GM18508 (cell line): Measurements from ENCODE around the gene PHKA2.
"Not testable (repeated sequence)": the region's sequence is repeated elsewhere in the genome, so short reads cannot be mapped to it uniquely, and the experiment has no call there.

Source experiments
- ATAC-seq: cut with Tn5 transposase; IDR thresholded peaks from one replicate; pipeline ENCODE4 v1.9.1; 2021; ENCODE audit warnings: moderate number of reproducible peaks; ENCODE audit not compliant: insufficient read depth, unreplicated experiment

The PHKA2 gene

GRCh38 chrX:18981124-18981807 lies 2.6 kb downstream of the PHKA2 start:
- no peak for ATAC-seq

- not testable (repeated sequence) for ATAC-seq
Observed at GRCh38 chrX:18980262-18980661, 3.7 kb downstream of the PHKA2 start.

- no peak for ATAC-seq
Observed at GRCh38 chrX:18974993-18975392, 8.9 kb downstream of the PHKA2 start.

DNA sequence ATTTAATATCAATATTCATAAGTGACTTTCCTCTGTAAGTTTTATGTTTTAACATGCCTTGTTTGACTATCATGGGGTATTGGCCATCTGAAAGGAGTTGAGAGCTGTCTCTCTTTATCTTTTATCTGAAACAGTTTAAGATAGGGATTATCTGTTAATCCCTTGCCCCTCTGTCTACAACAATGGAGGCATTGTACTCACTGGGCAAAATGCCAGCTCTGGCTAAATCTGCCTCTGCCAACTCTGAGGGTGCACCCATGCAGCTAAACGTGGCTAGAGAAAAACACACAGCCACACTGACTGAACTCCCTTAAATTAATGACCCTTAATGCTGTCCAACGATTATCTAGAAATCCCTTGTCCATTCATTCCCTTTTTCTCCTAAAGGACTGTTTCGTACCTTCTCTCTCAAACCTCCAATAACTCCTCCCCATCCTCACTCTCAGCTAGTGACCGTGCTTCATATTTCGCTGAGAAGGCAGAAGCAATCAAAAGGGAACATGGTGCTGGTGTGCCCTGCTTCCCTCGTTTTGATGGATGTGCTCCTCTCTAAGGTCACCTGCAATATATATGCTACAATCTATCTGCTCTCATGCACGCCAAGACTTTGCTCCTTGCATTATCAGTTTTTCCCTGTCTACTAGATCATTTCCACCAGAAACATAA lies 10.3 kb downstream of the PHKA2 start:
- ATAC-seq: no peak

DNA sequence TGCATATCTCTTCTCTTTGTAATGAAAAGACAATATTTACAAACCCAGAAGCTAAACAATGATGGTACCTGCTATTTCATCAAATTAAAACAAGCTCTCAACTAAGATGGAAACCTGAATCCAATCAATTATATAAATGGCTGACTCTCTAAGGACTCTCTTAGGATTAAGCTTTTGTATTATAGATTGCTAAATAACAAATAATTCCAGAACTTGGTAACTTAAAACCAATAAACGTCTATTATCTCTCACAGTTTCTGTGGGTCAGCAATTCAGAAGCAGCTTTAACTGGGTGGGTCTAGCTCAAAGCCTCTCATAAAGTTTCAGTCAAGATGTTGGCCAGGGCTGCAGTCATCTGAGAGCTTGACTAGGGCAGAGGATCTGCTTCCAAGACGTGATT lies 12.4 kb downstream of the PHKA2 start:
- no peak for ATAC-seq

DNA sequence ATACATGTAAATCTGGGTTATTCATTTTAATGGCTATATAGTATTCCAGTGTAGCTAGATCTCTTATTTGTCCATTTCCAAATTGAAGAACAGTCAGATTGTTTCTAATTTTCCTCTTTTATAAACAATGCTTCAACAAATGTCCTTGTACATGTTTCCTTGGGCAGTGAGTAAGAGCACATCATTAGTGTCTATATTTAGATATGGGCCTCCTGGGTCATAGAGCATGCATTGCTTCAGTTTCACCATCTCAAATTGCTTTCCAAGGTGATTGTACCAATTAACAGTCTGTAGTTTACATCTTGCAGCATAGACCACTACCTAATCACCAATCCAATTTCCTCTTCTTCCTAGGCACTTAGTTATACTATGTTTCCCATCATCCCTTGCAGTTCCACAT lies 13.4 kb downstream of the PHKA2 start:
- ATAC-seq: no peak

GRCh38 chrX:18966624-18967023 lies 17.3 kb downstream of the PHKA2 start:
- ATAC-seq: no peak

- no peak for ATAC-seq
Observed at GRCh38 chrX:18964901-18965300, 19.0 kb downstream of the PHKA2 start.

DNA sequence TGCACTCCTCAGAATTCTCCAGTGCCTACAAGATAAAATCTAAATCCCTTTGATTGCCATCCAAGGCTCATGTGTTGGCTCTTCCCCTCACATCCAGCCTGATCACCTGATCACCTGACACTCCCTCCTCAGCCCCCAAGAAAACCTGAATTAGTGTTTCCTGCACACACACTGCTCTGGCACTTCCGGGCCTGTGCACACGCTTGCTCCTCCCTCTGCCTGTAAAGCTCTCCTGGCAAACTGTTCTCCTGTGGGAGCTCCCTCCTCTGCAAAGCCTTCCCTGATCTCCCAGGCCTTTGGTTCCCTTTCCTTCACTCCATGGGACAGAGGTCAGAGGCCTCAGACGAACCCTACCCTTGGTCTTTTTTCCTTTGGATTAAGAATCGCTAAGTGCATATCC lies 19.9 kb downstream of the PHKA2 start:
- ATAC-seq: no peak

- no peak for ATAC-seq
Observed at GRCh38 chrX:18962329-18962728, 21.6 kb downstream of the PHKA2 start.

- ATAC-seq: no peak
Observed at GRCh38 chrX:18961686-18962085, 22.2 kb downstream of the PHKA2 start.

GRCh38 chrX:18956303-18957032 lies 27.4 kb downstream of the PHKA2 start:
- no peak for ATAC-seq

DNA sequence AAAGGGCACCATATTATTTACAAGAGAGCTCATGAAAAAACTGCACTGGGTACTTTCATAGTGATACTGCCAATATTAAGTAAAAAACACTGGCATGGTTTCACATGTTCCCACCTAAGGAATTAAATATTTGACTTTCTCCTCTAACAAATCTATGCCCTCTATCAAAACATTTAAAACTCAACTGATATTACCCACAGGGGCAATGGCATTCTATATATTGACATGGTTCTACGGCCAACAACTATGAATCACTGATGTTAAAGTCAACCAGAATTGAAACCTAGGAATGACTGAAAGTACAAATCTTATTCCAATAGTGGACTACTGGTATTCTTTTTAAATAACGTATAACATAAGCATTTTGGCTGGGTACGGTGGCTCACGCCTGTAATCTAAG lies 28.2 kb downstream of the PHKA2 start:
- ATAC-seq: no peak

DNA sequence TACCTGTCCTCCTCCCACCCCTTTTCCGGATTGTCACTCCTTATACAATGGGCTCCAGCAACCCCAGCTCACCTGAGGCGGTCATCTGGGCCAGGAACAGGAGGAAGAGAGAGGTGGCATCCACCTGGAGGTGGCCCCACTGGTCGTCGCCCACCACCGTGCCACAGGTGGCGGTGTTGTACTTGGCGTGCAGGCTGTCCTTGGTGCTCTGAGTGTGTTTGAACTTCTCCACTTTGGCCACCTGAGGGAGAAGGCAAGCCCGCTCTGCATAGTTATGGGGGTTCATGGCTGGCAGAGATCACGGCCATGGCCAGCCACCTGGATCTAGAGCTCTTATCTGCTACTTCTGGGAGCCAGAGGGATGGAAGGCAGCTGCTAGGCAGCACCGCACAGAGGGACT lies 32.9 kb downstream of the PHKA2 start:
- no peak for ATAC-seq

- no peak for ATAC-seq
Observed at GRCh38 chrX:18949944-18950301, 34.0 kb downstream of the PHKA2 start.

- no peak for ATAC-seq
Observed at GRCh38 chrX:18949291-18949943, 34.5 kb downstream of the PHKA2 start.

DNA sequence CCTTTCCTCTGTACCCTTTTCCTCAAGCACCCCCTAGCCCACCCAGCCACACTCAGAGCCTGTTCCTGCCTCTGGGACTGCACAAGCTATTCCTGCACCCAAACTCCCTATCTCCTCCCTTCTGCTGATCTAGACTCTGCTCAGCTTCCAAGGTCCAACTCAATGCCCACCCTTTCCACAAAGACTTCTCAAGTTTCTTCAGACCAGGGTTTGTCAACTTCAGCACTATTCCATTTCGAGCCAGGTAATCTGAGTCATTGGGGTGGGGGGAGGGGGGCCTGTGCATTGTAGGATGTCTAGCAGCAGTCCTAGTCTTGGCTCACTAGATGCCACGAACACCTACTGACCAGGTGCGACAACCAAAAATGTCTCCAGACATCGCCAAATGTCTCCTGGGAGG lies 37.3 kb downstream of the PHKA2 start:
- ATAC-seq: no peak

DNA sequence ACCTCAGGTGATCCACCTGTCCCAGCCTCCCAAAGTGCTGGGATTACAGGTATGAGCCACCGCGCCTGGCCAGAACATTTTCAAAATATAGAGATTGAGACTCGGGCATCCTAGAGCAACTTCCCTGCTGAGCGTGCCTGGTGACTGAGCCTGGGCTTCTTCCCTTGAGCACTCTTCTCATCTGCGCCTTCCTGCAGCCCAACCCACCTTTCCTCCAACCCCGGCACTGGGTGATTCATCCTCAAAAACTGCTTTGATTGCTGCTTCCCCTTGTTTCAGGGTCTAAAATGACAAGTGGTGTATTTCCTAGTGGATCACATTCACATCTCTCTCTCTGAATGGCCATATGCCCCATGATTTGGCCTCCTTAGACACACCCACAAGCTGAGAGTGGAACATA lies 37.8 kb downstream of the PHKA2 start:
- ATAC-seq: no peak

DNA sequence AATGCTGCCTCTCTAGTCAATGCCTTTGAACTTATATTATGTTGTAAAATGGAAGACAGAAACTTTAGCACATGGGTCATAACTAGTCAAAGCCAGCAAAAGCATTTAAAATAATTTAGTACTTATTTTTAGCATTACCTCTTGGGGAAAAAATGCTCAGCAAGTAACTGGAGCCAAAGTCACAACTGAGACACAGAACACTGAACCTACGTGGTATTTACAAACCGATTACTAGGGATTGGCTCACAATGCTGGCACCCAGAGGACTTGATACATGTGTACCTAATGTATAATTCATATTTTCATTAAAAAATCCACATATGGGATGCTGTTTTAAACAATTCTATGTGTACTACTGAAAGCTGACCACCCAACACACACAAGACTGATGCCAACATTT lies 38.4 kb downstream of the PHKA2 start:
- ATAC-seq: no peak

DNA sequence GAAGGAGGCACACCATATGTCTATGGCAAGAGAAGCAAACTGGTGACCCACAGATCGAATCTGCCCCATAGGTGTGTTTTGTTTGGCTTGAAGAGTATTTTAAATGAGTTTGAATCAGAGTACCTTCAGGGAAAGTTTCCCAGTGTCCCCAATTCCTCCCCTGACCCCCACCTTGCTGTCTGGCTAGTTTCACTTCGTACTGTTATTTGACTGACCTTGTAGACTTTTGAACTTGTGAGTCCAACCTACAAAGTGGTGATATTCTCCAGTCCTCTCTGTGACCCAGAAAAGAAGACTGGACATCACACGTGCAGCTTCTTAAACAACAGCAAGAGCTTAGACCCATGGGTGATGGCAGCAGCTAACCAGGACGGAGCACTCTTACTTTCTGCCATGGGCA lies 39.4 kb downstream of the PHKA2 start:
- no peak for ATAC-seq

DNA sequence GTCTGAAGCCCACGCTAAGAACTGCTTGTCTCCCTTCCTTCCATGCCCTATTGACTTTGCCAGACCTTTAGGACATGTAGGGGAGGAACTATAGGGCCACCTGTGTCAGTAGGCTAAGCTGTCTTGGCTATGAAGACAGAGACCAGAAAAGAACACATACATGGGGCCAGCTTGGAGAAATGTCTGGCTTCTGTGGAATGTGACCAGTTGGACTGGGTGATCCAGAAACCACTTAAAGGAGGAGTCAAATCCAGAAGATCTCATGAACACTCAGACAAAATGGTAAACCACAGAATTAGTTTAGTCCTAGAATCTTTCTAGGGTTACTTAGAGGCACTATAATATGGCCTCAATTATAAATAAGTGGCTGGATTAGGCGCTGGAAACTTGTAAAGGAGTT lies 42.0 kb downstream of the PHKA2 start:
- no peak for ATAC-seq
